Ascending aorta (tissue), 2 donors: ENCODE measurements around the gene PCA3. TPM values are rescaled to one million over a fixed set of nuclear protein-coding genes. Genes with fewer than 3 reads are reported as not detected.

Experiments
- DNase-seq, 2 donors: peaks; one replicate each; pipeline ENCODE4 v3.0.0-alpha.2; 2019; ENCODE audit warnings: low spot score in 2 of 2
- H3K27ac ChIP-seq, 2 donors: fragments of 200-600 bp; sonication (generic); one replicate each; pipeline ENCODE4 v1.5.1; 2016 to 2017; ENCODE audit warnings: mild to moderate bottlenecking in 1 of 2
- H3K27me3 ChIP-seq: fragments of 200-600 bp; sonication (generic); one replicate; pipeline ENCODE4 v1.5.1; 2017
- H3K36me3 ChIP-seq, 2 donors: fragments of 200-600 bp; sonication (generic); one replicate each; pipeline ENCODE4 v1.5.1; 2016
- H3K4me1 ChIP-seq, 2 donors: fragments of 200-600 bp; sonication (generic); one replicate each; pipeline ENCODE4 v1.5.1; 2016 to 2017; ENCODE audit warnings: mild to moderate bottlenecking in 1 of 2
- H3K4me3 ChIP-seq, 2 donors: fragments of 200-600 bp; sonication (generic); one replicate each; pipeline ENCODE4 v1.5.1; 2016 to 2017; ENCODE audit warnings: mild to moderate bottlenecking in 1 of 2
- H3K9me3 ChIP-seq, 2 donors: fragments of 200-600 bp; sonication (generic); one replicate each; pipeline ENCODE4 v1.5.1; 2016
- CTCF ChIP-seq, 3 experiments: fragments of 200-600 bp in 2 of 3; fragments of 450-650 bp in 1 of 3; sonication (generic) in 2 of 3; IDR thresholded peaks; one replicate each; pipeline ENCODE4 v1.5.1; 2016 to 2019; ENCODE audit warnings: antibody characterized with exemption in 3 of 3, mild to moderate bottlenecking in 1 of 3, moderate library complexity in 1 of 3
- intact Hi-C: fragments of 100-400 bp; cut with DNase I; formaldehyde crosslinking; loops from one replicate; pipeline ENCODE4 v1.15.1; 2023
- total RNA-seq: library from RNA; depleted of rRNA; stranded (reverse); fragments of >200 nt; gene quantifications from one replicate; pipeline ENCODE4 v1.1.0, GENCODE V29; 2016

Gene PCA3
- total RNA-seq, 1 donor from 2014 or later = not detected

GRCh38 chr9:76756268-76756640 is 8.0 kb upstream of the PCA3 start:
- no peaks in the 10 kb centered on the region for H3K9me3 ChIP-seq
- DNase-seq = no peak
- TF ChIP-seq CTCF (IDR thresholded peaks at IDR 0.05) = peak in 1 of 3 experiments; percentile 39
- peaks cover 0 to 3% of the 10 kb centered on the region in 2 donors for H3K4me1 ChIP-seq
- H3K36me3 ChIP-seq = peaks cover 5 to 15% of the 10 kb centered on the region in 2 donors
- intact Hi-C loops = loop anchor here (5.0 kb wide), 1 partner anchor 151 kb away; the partner anchor contains the start of gene PRUNE2
- no peaks in the 10 kb centered on the region for H3K27me3 ChIP-seq
- H3K4me3 ChIP-seq = no peak overlapping the region
- no peak overlapping the region for H3K27ac ChIP-seq

- Histone ChIP-seq H3K4me1 (peaks cover 0 to 3% of the 10 kb centered on the region in 2 donors), H3K9me3 (no peaks in the 10 kb centered on the region), H3K36me3 (peaks cover 5 to 15% of the 10 kb centered on the region in 2 donors), H3K27me3 (no peaks in the 10 kb centered on the region), H3K4me3 (no peak overlapping the region), H3K27ac (no peak overlapping the region)
- no peak for DNase-seq
- no peak for TF ChIP-seq CTCF (IDR thresholded peaks at IDR 0.05)
- intact Hi-C loops = loop anchor here (5.0 kb wide), 1 partner anchor 150 kb away; the partner anchor contains the start of gene PRUNE2
Observed at GRCh38 chr9:76756941-76757673, 7.1 kb upstream of the PCA3 start.

GRCh38 chr9:76758476-76758875 is 5.8 kb upstream of the PCA3 start:
- TF ChIP-seq CTCF (IDR thresholded peaks at IDR 0.05) = no peak
- Histone ChIP-seq H3K27ac (no peak overlapping the region), H3K9me3 (no peaks in the 10 kb centered on the region), H3K36me3 (peaks cover 11 to 15% of the 10 kb centered on the region in 2 donors), H3K4me3 (no peak overlapping the region), H3K4me1 (peaks cover 0 to 3% of the 10 kb centered on the region in 2 donors), H3K27me3 (no peaks in the 10 kb centered on the region)
- intact Hi-C loops = loop anchor here (5.0 kb wide), 1 partner anchor 149 kb away; the partner anchor contains the start of gene PRUNE2
- no peak for DNase-seq

- Histone ChIP-seq H3K36me3 (peaks cover 12 to 25% of the 10 kb centered on the region in 2 donors), H3K27me3 (no peaks in the 10 kb centered on the region), H3K27ac (no peak overlapping the region), H3K4me1 (peaks cover 0 to 3% of the 10 kb centered on the region in 2 donors), H3K4me3 (no peak overlapping the region), H3K9me3 (no peaks in the 10 kb centered on the region)
- no peak for TF ChIP-seq CTCF (IDR thresholded peaks at IDR 0.05)
- no peak for DNase-seq
- intact Hi-C loops = loop anchor here (2.0 to 5.0 kb wide), 2 partner anchors 148 to 229 kb away; partner anchors contain the start of gene PRUNE2
Observed at GRCh38 chr9:76759732-76760131, 4.5 kb upstream of the PCA3 start.

- Histone ChIP-seq H3K27me3 (no peaks in the 10 kb centered on the region), H3K36me3 (peaks cover 7 to 26% of the 10 kb centered on the region in 2 donors), H3K4me1 (peaks cover 0 to 3% of the 10 kb centered on the region in 2 donors), H3K9me3 (no peaks in the 10 kb centered on the region), H3K27ac (no peak overlapping the region), H3K4me3 (no peak overlapping the region)
- TF ChIP-seq CTCF (IDR thresholded peaks at IDR 0.05) = peak in 2 of 3 experiments; percentile 21 to 40
- intact Hi-C loops = loop anchor here (2.0 kb wide), 1 partner anchor 227 kb away; no protein-coding TSS in a partner anchor
- DNase-seq = no peak
Observed at GRCh38 chr9:76761448-76761847, 2.8 kb upstream of the PCA3 start.
